Ishikawa (cell line): Measurements from ENCODE around the gene SMIM23.

Experiments
- CEBPB ChIP-seq: IDR thresholded peaks from 2 replicates; pipeline ENCODE4 v1.6.1; 2012
- EGR1 ChIP-seq: IDR thresholded peaks from 2 replicates; pipeline ENCODE4 v1.6.1; 2012
- EP300 ChIP-seq: IDR thresholded peaks from 2 replicates; pipeline ENCODE4 v1.6.1; 2012; ENCODE audit warnings: borderline replicate concordance
- FOXM1 ChIP-seq: IDR thresholded peaks from 2 replicates; pipeline ENCODE4 v1.6.1; 2012; ENCODE audit warnings: low read depth, borderline replicate concordance
- MAX ChIP-seq: IDR thresholded peaks from 2 replicates; pipeline ENCODE4 v1.6.1; 2012
- NFIC ChIP-seq: IDR thresholded peaks from 2 replicates; pipeline ENCODE4 v1.6.1; 2012
- RAD21 ChIP-seq: IDR thresholded peaks from 2 replicates; pipeline ENCODE4 v1.6.1; 2012; ENCODE audit warnings: low read depth
- REST ChIP-seq: IDR thresholded peaks from 2 replicates; pipeline ENCODE4 v1.6.1; 2012; ENCODE audit warnings: low read depth, mild to moderate bottlenecking
- TAF1 ChIP-seq: IDR thresholded peaks from 2 replicates; pipeline ENCODE4 v1.6.1; 2012; ENCODE audit warnings: low read depth, mild to moderate bottlenecking
- TCF12 ChIP-seq: IDR thresholded peaks from 2 replicates; pipeline ENCODE4 v1.6.1; 2012; ENCODE audit warnings: low read depth
- USF1 ChIP-seq: IDR thresholded peaks from 2 replicates; pipeline ENCODE4 v1.6.1; 2012

DNA sequence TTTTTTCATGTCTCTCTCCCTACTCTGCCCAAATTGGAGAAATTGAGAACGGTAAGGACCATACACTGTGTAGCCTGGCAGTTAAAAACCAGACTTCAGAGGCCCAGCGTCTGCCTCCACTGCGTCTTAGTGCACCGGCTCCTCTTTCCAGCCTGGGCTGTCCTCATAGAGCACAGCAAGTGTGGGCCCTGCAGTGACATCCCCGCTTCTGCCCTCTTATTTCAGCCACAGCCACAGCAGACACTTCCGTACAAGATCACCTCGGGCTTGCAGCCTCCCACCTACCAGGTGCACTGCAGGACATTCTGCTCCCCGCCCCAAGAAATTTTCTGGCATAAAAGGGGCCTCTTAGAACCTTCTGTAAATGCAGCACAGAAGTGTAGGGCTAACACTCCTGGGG is 21.4 kb upstream of the SMIM23 start:
- no peak for TF ChIP-seq RAD21
- no peak for TF ChIP-seq TAF1
- no peak for TF ChIP-seq NFIC
- TF ChIP-seq REST: no peak
- TF ChIP-seq MAX: no peak
- no peak for TF ChIP-seq TCF12
- TF ChIP-seq EGR1: no peak
- no peak for TF ChIP-seq CEBPB
- no peak for TF ChIP-seq USF1
- TF ChIP-seq FOXM1: no peak
- TF ChIP-seq EP300: no peak
